GM19035 (cell line): ENCODE results near the gene SPATA31A6.
"Not testable (repeated sequence)": the region's sequence is repeated elsewhere in the genome, so short reads cannot be mapped to it uniquely, and the experiment has no call there.

Experiments
- ATAC-seq: cut with Tn5 transposase; IDR thresholded peaks from one replicate; pipeline ENCODE4 v1.9.1; 2021; ENCODE audit not compliant: unreplicated experiment

SPATA31A6 gene

DNA sequence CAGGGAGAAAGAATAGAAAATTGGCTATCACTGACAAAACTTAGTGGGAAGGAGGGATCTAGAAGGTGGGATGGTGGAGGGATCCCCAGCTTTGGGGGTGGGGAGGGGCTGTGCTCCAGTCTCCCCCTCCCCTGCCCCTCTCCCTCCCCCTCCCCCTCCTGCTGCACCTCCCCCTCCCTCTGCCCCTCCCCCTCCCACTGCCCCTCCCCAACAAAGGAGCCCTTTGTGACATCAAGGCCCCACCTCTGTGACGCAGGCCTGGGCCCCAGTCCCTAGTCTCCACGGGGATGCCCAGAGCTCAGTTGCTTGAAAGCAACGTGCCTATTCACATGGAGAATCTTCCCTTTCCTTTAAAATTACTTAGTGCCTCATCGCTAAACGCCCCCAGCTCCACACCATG is at the start of gene SPATA31A6:
Gene SPATA31A6, plus strand, starts transcription at position 301 of the 400 bp plus-strand sequence. Its CDS starts 29 bp downstream, at position 330.
- not testable (repeated sequence) for ATAC-seq

DNA sequence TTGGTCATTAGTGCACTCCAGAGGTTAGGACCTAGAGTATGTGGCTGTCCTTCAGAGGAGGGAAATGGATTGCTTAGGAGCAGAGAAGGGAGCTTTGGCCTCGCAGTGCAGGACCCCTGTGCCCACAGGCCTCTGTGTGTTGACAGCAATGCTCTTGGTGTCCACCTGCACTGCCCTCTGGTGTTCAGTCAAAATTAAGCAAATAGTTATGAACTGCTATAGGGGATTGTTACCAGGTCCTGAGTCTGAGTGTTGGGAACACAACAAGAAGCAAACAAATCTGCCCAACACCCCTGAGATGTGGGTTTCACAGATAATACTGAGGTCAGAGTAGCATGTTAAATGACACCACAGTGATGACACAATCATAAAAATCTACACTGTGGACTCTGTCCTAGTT is 23.2 kb upstream of the SPATA31A6 start:
- not testable (repeated sequence) for ATAC-seq

DNA sequence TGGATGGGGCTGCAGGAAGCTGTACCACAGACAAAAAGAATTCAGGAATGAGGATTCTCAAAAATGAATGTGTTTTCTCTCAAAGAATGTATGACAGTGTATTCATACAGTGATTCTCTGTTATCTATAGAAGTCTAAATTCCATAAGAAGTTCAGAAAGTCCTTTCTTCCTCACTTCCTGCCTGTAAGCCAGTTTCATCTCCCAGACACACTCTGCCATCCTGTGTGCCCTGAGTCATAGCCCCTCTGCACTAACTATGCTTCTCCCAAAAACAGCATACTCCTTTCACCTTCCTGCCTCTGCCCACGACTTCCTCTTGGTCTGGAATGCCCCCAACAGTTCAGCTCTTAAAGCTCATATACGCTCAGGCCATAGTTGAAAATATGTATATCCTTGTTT is 36.4 kb downstream of the SPATA31A6 start:
- ATAC-seq: not testable (repeated sequence)

DNA sequence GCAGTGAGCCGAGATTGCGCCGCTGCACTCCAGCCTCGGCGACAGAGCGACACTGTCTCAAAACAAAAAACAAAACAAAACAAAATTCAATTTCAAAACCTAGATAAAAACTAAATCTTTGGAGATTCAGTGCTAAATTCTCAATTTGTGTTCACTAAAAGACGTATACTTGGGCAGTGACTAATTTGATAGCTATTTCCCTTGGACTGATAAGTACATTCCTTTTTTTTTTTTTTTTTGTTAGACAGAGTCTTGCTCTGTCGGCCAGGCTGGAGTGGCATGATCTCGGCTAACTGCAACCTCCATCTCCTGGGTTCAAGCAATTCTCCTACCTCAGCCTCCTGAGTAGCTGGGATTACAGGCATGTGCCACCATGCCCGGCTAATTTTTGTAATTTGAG is 39.8 kb downstream of the SPATA31A6 start:
- not testable (repeated sequence) for ATAC-seq

DNA sequence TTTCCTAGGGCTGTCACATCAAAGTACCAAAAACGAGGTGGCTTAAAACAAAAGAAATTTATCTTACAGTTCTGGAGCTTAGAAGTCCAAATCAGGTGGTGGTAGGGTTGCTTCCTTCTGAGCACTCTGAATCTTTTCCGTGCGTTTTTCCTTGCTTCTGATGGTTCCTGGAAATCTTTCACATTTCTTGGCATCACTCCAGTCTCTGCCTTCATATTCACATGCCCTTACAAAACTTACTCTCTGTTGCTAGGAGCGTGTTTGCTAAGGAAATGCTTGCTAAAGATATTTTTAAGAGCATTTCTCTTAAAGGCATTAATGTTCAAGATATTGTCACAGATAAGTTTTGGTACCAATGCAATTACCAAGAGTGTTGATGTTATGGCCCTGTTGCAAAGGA is 49.6 kb downstream of the SPATA31A6 start:
- ATAC-seq: not testable (repeated sequence)

DNA sequence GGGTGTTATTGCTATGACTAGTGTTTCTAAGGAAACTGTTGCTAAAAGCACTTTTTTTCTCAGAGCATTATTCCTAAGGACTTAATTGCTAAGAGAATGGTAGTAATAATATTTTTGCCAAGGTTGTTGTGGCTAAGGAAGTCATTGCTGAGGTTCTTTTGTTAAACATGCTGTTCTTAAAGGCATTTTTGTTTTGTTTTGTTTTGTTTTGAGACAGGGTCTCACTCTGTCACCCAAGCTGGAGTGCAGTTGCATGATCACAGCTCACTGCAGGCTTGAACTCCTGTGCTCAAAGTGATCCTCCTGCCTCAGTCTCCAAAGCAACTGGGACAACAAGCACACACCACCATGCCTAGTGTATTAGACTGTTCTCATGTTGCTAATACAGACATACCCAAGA is 51.2 kb downstream of the SPATA31A6 start:
- ATAC-seq: not testable (repeated sequence)

DNA sequence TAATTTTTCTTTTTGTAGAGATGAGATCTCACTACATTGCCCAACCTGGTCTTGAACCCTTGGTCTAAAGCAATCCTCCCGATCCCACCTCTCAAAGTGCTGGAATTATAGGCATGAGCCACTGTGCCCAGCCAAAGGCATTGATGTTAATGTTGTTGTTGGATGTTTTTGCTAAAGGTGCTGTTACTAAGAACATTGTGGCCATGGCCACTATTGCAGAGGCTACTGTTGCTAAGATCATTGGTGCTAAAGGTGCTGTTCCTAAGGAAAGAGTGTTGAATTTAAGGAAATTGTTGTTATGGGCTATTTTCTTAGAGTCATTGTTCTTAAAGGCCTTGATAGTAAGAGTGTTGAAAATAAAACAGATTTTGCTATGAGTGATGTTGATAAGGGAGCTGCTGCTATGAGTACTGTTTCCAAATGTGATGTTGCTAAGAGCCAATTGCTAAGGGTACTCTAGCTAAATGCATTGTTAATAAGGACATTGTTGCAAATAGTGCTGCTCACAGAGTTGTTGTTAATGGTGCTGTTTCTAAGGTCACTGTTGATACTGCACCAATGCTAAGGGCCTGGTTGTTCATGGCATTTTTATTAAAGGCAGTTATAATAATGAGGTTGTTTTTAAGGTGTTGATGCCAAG is 52.0 kb downstream of the SPATA31A6 start:
- ATAC-seq: not testable (repeated sequence)

DNA sequence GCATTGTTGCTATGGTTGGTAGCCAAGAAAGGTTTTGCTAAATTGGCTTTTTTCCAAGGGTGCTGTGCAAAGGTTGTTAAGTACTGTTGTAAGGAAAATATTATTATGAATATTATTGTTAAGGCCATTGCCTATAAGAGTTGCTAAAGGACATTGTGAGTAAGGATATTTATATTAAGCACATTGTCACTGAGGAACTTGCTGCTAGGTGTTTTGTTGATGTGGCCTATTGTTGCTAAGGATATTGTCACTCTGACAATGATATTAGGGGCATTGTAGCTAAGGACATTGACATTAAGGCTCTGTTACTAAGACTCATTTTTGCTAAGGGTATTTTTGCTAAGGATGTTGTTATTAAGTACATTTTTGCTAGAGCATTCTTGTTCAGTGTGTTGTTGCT is 52.6 kb downstream of the SPATA31A6 start:
- not testable (repeated sequence) for ATAC-seq

DNA sequence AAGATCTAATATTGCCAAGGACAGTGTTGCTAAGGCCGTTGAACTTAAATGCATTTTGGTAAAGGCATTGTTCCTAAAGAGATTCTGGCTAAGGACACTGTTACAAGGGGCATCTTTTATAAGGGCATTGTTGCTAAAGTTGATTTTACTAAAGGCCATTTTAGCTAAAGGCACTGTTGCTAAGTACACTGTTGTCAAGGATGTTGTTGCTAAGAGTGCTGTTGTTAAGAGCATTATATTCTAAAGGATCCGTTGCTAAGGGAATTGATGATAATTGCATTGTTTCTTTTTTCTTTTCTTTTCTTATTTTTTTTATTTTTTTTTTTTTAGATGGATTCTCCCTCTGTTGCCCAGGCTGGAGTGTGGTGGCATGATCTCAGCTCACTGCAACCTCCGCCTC is 53.9 kb downstream of the SPATA31A6 start:
- ATAC-seq: not testable (repeated sequence)

DNA sequence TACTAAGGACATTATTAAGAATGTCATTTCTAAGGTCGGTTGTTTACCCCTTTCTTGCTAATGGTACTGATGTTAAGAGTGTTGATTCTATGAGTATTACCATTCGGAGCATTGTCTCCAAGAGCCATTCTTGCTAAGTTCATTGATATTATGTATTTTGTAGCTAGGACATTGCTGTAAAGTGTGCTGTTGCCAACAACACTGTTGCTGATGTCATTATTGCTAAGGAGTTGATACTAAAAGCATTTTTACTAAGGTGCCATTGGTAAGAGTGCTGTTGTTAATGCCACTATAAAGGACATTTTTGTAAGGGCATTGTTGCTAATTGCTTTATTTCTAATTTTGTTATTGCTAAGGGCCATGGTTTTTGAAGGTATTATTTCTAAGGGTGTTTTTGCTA is 55.4 kb downstream of the SPATA31A6 start:
- ATAC-seq: not testable (repeated sequence)
